K562 (cell line): Measurements from ENCODE around the gene PAFAH1B2. TPM values are rescaled to one million over a fixed set of nuclear protein-coding genes. Genes with fewer than 3 reads are reported as not detected.

Source experiments
- ATAC-seq: fragments of 200-7000 bp; cut with Tn5 transposase; 3 replicates; pipeline ENCODE4 v1.9.1; 2020; ENCODE audit warnings: moderate library complexity
- BruUV-seq: library from RNA; stranded (reverse); fragments of 400-500 nt; replicated peaks from 2 replicates; lab custom pipeline; 2021; lab: Mats Ljungman, UMichigan
- CTCF ChIA-PET: fragments of 300-600 bp; formaldehyde crosslinking; extraction: SDS; loops from one replicate; lab custom pipeline; 2021; ENCODE audit warnings: low intra/inter-chr PET ratio; lab: Yijun Ruan, JAX
- POLR2A ChIA-PET: fragments of 300-600, 350-650 bp; sonication (Branson Sonifier 250); formaldehyde crosslinking; extraction: SDS; loops from one replicate; lab custom pipeline; 2021; ENCODE audit warnings: antibody characterized with exemption, inconsistent platforms; lab: Yijun Ruan, JAX
- DNase-seq, 4 experiments: peaks; one replicate each; pipeline versions ENCODE4 v3.0.0 to v3.0.0-alpha.2; 2011 to 2018; ENCODE audit warnings: low spot score in 3 of 4, mixed read lengths in 3 of 4; ENCODE audit errors: extremely low read depth in 1 of 4
- FAIRE-seq: peaks from 2 replicates; lab custom pipeline; 2011; peaks lifted over from hg19 to GRCh38; lab: Jason Lieb, UNC
- H2AFZ ChIP-seq: 2 replicates; pipeline ENCODE4 v1.6.0; 2011; ENCODE audit warnings: low read depth, low read length, control low read depth, inconsistent platforms
- H3K27ac ChIP-seq: fragments of 200-600 bp; 3 replicates; pipeline ENCODE4 v1.8.0; 2011; ENCODE audit warnings: low read depth, mild to moderate bottlenecking, control low read depth, inconsistent platforms, low read length, moderate library complexity, mixed read lengths; ENCODE audit errors: extremely low read depth
- H3K27me3 ChIP-seq, 2 experiments: fragments of 300-600 bp in 1 of 2; 2 replicates in 1 of 2; 3 replicates in 1 of 2; pipeline versions ENCODE4 v1.6.0 to v1.8.0; 2011; ENCODE audit warnings: inconsistent platforms in 2 of 2, low read length in 2 of 2, mild to moderate bottlenecking in 1 of 2, mixed read lengths in 1 of 2, moderate library complexity in 1 of 2; ENCODE audit not compliant: control insufficient read depth in 2 of 2, insufficient read depth in 2 of 2
- H3K36me3 ChIP-seq: fragments of 300-600 bp; 3 replicates; pipeline ENCODE4 v1.8.0; 2011; ENCODE audit warnings: mild to moderate bottlenecking, low read length, inconsistent platforms; ENCODE audit not compliant: control insufficient read depth, insufficient read depth
- H3K4me1 ChIP-seq, 2 experiments: fragments of 200-600 bp in 1 of 2; replicated peaks in 1 of 2; 2 replicates in 1 of 2; 3 replicates in 1 of 2; pipeline versions ENCODE4 v1.5.1 to v1.8.0; 2011; ENCODE audit warnings: inconsistent platforms in 2 of 2, low read length in 2 of 2, mild to moderate bottlenecking in 1 of 2, mixed read lengths in 1 of 2, moderate library complexity in 1 of 2; ENCODE audit not compliant: control insufficient read depth in 2 of 2, insufficient read depth in 2 of 2
- H3K4me2 ChIP-seq: 2 replicates; pipeline ENCODE4 v1.6.1; 2011; ENCODE audit warnings: low read length, control low read depth, inconsistent platforms, mixed read lengths; ENCODE audit not compliant: insufficient read depth
- H3K4me3 ChIP-seq: fragments of 200-600 bp; sonication (generic), shearing (Covaris generic); 2 replicates; pipeline ENCODE4 v1.5.1; 2016; ENCODE audit warnings: control low read depth, inconsistent platforms
- H3K79me2 ChIP-seq: fragments of 200-600 bp; 3 replicates; pipeline ENCODE4 v1.8.0; 2011; ENCODE audit warnings: low read length, inconsistent platforms; ENCODE audit not compliant: control insufficient read depth, insufficient read depth
- H3K9ac ChIP-seq, 2 experiments: 2 replicates each; pipeline versions ENCODE4 v1.6.0 to v1.6.1; 2011; ENCODE audit warnings: low read depth in 2 of 2, low read length in 2 of 2, control low read depth in 1 of 2, inconsistent platforms in 1 of 2, mild to moderate bottlenecking in 1 of 2, mixed read lengths in 1 of 2; ENCODE audit not compliant: insufficient read depth in 1 of 2
- H3K9me1 ChIP-seq: one replicate; pipeline ENCODE4 v1.6.0; 2011; ENCODE audit warnings: inconsistent platforms, mild to moderate bottlenecking, low read length, moderate library complexity; ENCODE audit not compliant: control insufficient read depth, insufficient read depth
- H3K9me3 ChIP-seq: replicated peaks from 2 replicates; pipeline ENCODE4 v1.5.1; 2011; ENCODE audit warnings: low read depth, low read length, inconsistent platforms; ENCODE audit not compliant: control insufficient read depth, insufficient read depth
- H4K20me1 ChIP-seq: replicated peaks from 2 replicates; pipeline ENCODE4 v1.6.1; 2011; ENCODE audit warnings: low read length, inconsistent platforms, mixed read lengths; ENCODE audit not compliant: control insufficient read depth, insufficient read depth
- AFF1 ChIP-seq, 2 experiments: fragments of 450-650 bp; IDR thresholded peaks; 2 replicates each; pipeline ENCODE4 v1.6.1; 2018; ENCODE audit warnings: mild to moderate bottlenecking in 2 of 2, low read depth in 1 of 2; ENCODE audit not compliant: partially characterized antibody in 2 of 2
- NFE2L1 ChIP-seq: fragments of 450-650 bp; IDR thresholded peaks from 2 replicates; pipeline ENCODE4 v1.6.1; 2016; ENCODE audit warnings: missing genetic modification characterization, low read depth, mild to moderate bottlenecking, missing compliant biosample characterization, moderate library complexity, borderline replicate concordance
- PCBP1 ChIP-seq: fragments of 200-400 bp; formaldehyde crosslinking; IDR thresholded peaks from 2 replicates; pipeline ENCODE4 v1.6.1; 2018; ENCODE audit warnings: mild to moderate bottlenecking, low read depth, low read length; ENCODE audit not compliant: poor library complexity, severe bottlenecking
- PHTF2 ChIP-seq: fragments of 250-450 bp; sonication (Bioruptor Pico); IDR thresholded peaks from 2 replicates; pipeline ENCODE4 v1.5.0; 2021; ENCODE audit warnings: mild to moderate bottlenecking
- STAG1 ChIP-seq: sonication (generic); formaldehyde crosslinking; IDR thresholded peaks from 2 replicates; pipeline ENCODE4 v1.5.0; 2020; ENCODE audit warnings: missing genetic modification reagents, borderline replicate concordance
- ZKSCAN1 ChIP-seq: fragments of 150-350 bp; IDR thresholded peaks from 2 replicates; pipeline ENCODE4 v1.6.1; 2016; ENCODE audit warnings: low read depth, low read length
- ZNF212 ChIP-seq: fragments of 450-650 bp; formaldehyde crosslinking; IDR thresholded peaks from 2 replicates; pipeline ENCODE4 v1.4.0; 2020; ENCODE audit warnings: mild to moderate bottlenecking
- ZNF408 ChIP-seq: fragments of 250-450 bp; sonication (Bioruptor Pico); IDR thresholded peaks from 2 replicates; pipeline ENCODE4 v1.4.0; 2020; ENCODE audit warnings: low read depth, mild to moderate bottlenecking, moderate library complexity
- WGBS: fragments of 100-300 bp; shearing (Covaris generic); methylation state at CpG from one replicate; pipeline ENCODE4 v1.1.6; 2016; ENCODE audit warnings: low coverage, mixed read lengths; ENCODE audit not compliant: insufficient coverage; ENCODE audit errors: missing lambda C conversion rate; 5-methylcytosine and 5-hydroxymethylcytosine counted together
- in situ Hi-C: fragments of 300-500 bp; cut with MboI; formaldehyde crosslinking; loops from 4 replicates; pipeline ENCODE4 v1.15.0; 2018; ENCODE audit warnings: inconsistent platforms, mixed read lengths
- intact Hi-C: fragments of 100-400 bp; cut with micrococcal nuclease; formaldehyde crosslinking; loops from 2 replicates; pipeline ENCODE4 v1.14.2; 2022
- polyA plus RNA-seq, 8 experiments: library from polyadenylated mRNA; depleted of rRNA in 4 of 8; stranded (reverse) in 5 of 8; unstranded in 3 of 8; fragments of >200 nt; fragmentation: Nextera tagmentation in 2 of 8; fragmentation: Illumina TruSeq in 1 of 8; extraction: Ambion mirVana in 2 of 8; extraction: Trizol in 1 of 8; gene quantifications; 2 replicates each; pipeline versions ENCODE4 v1.2.1 to v1.2.3, GENCODE V29; 2011 to 2014; ENCODE audit warnings: inconsistent platforms in 1 of 8, missing spikeins in 1 of 8
- total RNA-seq, 7 experiments: library from RNA; depleted of rRNA in 6 of 7; stranded (reverse); fragments of >200 nt in 6 of 7; fragmentation: Illumina TruSeq in 2 of 7; extraction: Trizol in 2 of 7; gene quantifications; 2 replicates each; pipeline versions ENCODE4 v1.2.1 to v1.2.3, GENCODE V29; 2011 to 2021; ENCODE audit warnings: low replicate concordance in 1 of 7

Gene PAFAH1B2
- total and polyA plus RNA-seq, 9 of the 15 experiments (the other 6 are each of a cell fraction or from before 2014, with no cell fraction given), result 27.8 to 94.7 (median 64.9) TPM

- H3K9ac ChIP-seq, result peak overlapping the region in 1 of 2 experiments; percentile 72; a peak in 2 of 4 replicates
Observed at GRCh38 chr11:117220999-117221774, 77.1 kb downstream of the PAFAH1B2 start.

More at GRCh38 chr11:117220999-117221774, 77.1 kb downstream of the PAFAH1B2 start:
- Histone ChIP-seq H3K4me2 (no peak overlapping the region), H3K79me2 (no peaks in the 10 kb centered on the region), H3K36me3 (peaks cover 69% of the 10 kb centered on the region), H3K4me1 (peaks cover 57 to 58% of the 10 kb centered on the region in 2 experiments; a peak in 4 of 5 replicates), H3K27ac (no peak overlapping the region; the same call in 1 of the 3 replicates), H4K20me1 (peaks cover 10% of the 10 kb centered on the region), H3K4me3 (no peak overlapping the region), H3K27me3 (no peaks in the 10 kb centered on the region), H2AFZ (no peak overlapping the region), H3K9me1 (peaks cover 8% of the 10 kb centered on the region), H3K9me3 (no peaks in the 10 kb centered on the region)
- POLR2A ChIA-PET, result interaction anchor here (0.6 to 3.3 kb wide), 9 partner anchors 9 to 288 kb away, joined by 3 to 20 read pairs (median 3); partner anchors contain the start of gene PCSK7
- WGBS, result 83% methylated on average over 7 of the region's 7 CpGs
- intact Hi-C loops, result no loop called here
- in situ Hi-C loops, result loop anchor here (10.0 kb wide), 1 partner anchor 336 kb away; no protein-coding TSS in a partner anchor
- ATAC-seq, result no peak
- no peak for FAIRE-seq
- no TSS peak for BruUV-seq
- CTCF ChIA-PET, result no interaction called here
- no peak for DNase-seq
- no peak for TF ChIP-seq STAG1 (CRISPR knock-in tag)
- TF ChIP-seq ZNF408 (CRISPR knock-in tag), result no peak
- no peak for TF ChIP-seq ZKSCAN1
- no peak for TF ChIP-seq PHTF2 (CRISPR knock-in tag)
- TF ChIP-seq NFE2L1 (tag), result no peak
- no peak for TF ChIP-seq PCBP1
- no peak for TF ChIP-seq AFF1 (IDR thresholded peaks at IDR 0.05; ENCODE audit: low read depth in 1 of 2, partially characterized antibody in 2 of 2)
- TF ChIP-seq ZNF212, result no peak
